Measurements from ENCODE around the gene PDE2A. TPM values are rescaled to one million over a fixed set of nuclear protein-coding genes. Genes with fewer than 3 reads are reported as not detected.

The PDE2A gene
- total and polyA plus RNA-seq, 2 donors (not counting 3 experiments of a cell fraction or from before 2014, with no cell fraction given), result 14.8 to 16.8 TPM

DNA sequence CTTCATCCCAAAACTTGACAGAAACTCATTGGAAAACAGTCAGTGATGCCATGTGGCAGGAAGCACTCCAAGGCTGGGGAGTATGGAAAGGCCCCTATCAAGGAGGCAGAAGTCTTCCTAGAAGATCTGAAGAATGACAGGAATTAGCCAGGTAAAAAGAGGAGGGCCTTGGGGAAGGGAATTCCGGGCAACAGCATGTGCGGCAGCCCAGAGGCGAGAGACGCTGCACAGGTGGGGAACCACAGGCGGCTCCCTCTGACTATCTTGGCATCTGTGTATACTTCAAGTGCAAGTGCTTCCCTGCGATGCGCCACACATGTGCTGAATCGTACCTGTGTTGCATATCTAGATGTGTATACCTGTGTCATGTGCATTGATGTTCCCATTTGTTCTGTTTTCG is 12.7 kb downstream of the PDE2A start:
- Histone ChIP-seq H3K36me3 (ENCODE audit: control insufficient read depth in 2 of 2, extremely low read depth in 1 of 2, insufficient read depth in 2 of 2, low read length in 2 of 2) (no peaks in the 10 kb centered on the region), H3K9ac (replicated peaks; ENCODE audit: extremely low read depth, insufficient read depth, low read length) (no peak overlapping the region), H3K9me1 (replicated peaks; ENCODE audit: control insufficient read depth, extremely low read depth, insufficient read depth, low read length) (no peaks in the 10 kb centered on the region), H3K4me2 (ENCODE audit: insufficient read depth, low read length) (no peak overlapping the region), H3K27me3 (ENCODE audit: control insufficient read depth in 2 of 2, insufficient read depth in 2 of 2, low read length in 2 of 2) (peaks cover 6 to 7% of the 10 kb centered on the region in 2 experiments), H3K9me3 (replicated peaks; ENCODE audit: control insufficient read depth, insufficient read depth, low read length) (no peaks in the 10 kb centered on the region), H3K4me1 (ENCODE audit: control insufficient read depth, extremely low read depth, insufficient read depth, low read length) (no peaks in the 10 kb centered on the region), H2AFZ (ENCODE audit: low read depth, low read length) (no peak overlapping the region), H3K27ac (ENCODE audit: insufficient read depth, low read depth, low read length) (no peak overlapping the region), H3K79me2 (ENCODE audit: control insufficient read depth, insufficient read depth, low read length) (no peaks in the 10 kb centered on the region), H3K4me3 (replicated peaks in 1 of 3; ENCODE audit: insufficient read depth in 1 of 3, low read depth in 1 of 3, low read length in 3 of 3) (no peak overlapping the region), H4K20me1 (replicated peaks; ENCODE audit: control insufficient read depth, extremely low read depth, insufficient read depth, low read length) (no peaks in the 10 kb centered on the region)
- FAIRE-seq, result no peak
- dilution Hi-C loops (cut with MboI; ENCODE audit: extremely low pct_ligation_motif_present, low sequenced_read_pairs), result no loop called here
- TF ChIP-seq EZH2 (IDR thresholded peaks at IDR 0.05; ENCODE audit: borderline replicate concordance, low read depth, low read length, severe bottlenecking), result no peak
- intact Hi-C loops (cut with micrococcal nuclease), result no loop called here
- no TSS peak for BruUV-seq (replicated peaks)
- CTCF ChIA-PET, result interaction anchor here (4.0 kb wide), 1 partner anchor 23 kb away, joined by 10 read pairs; no protein-coding TSS in a partner anchor
- DNase-seq (ENCODE audit: low read depth, low spot score), result no peak
- POLR2A ChIA-PET, result no interaction called here

DNA sequence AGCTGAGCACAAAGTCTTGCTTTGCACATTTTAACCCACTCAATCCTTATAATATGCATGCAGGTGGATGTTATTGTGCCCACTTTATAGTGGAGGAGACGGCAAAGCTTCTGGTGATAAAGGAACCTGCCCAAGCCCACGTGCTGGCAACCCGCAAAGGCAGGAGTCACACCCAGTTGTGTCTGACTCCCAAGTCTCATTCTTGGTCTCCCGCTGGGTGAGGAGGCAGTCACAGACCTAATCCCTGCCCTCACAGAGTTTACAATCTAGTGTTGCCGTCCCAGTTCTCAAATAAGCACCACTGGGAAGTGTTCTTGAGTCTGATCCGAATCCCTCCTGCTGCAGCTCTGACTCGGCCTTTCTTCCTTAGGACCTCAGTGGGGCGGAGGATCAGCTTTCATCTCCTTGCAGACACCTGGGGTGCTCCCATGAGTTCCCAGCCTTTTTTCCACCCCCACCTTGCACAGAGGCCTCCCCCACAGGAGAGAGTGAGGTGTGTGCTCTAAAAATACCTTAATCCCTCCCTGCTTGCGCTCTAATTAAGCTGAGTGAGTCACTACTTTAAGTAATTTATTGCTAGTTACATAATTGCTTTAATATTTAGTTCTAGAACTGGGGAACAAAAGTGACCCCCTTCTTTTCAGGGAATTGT is 15.1 kb downstream of the PDE2A start:
- intact Hi-C loops (cut with micrococcal nuclease), result no loop called here
- Histone ChIP-seq H3K4me1 (ENCODE audit: control insufficient read depth, extremely low read depth, insufficient read depth, low read length) (no peaks in the 10 kb centered on the region), H3K27me3 (ENCODE audit: control insufficient read depth in 2 of 2, insufficient read depth in 2 of 2, low read length in 2 of 2) (peaks cover 6 to 7% of the 10 kb centered on the region in 2 experiments), H3K9me1 (replicated peaks; ENCODE audit: control insufficient read depth, extremely low read depth, insufficient read depth, low read length) (no peaks in the 10 kb centered on the region), H3K36me3 (ENCODE audit: control insufficient read depth in 2 of 2, extremely low read depth in 1 of 2, insufficient read depth in 2 of 2, low read length in 2 of 2) (no peaks in the 10 kb centered on the region), H3K9ac (replicated peaks; ENCODE audit: extremely low read depth, insufficient read depth, low read length) (no peak overlapping the region), H3K79me2 (ENCODE audit: control insufficient read depth, insufficient read depth, low read length) (no peaks in the 10 kb centered on the region), H3K9me3 (replicated peaks; ENCODE audit: control insufficient read depth, insufficient read depth, low read length) (no peaks in the 10 kb centered on the region), H3K27ac (ENCODE audit: insufficient read depth, low read depth, low read length) (no peak overlapping the region), H4K20me1 (replicated peaks; ENCODE audit: control insufficient read depth, extremely low read depth, insufficient read depth, low read length) (no peaks in the 10 kb centered on the region), H3K4me2 (ENCODE audit: insufficient read depth, low read length) (no peak overlapping the region), H3K4me3 (replicated peaks in 1 of 3; ENCODE audit: insufficient read depth in 1 of 3, low read depth in 1 of 3, low read length in 3 of 3) (no peak overlapping the region), H2AFZ (ENCODE audit: low read depth, low read length) (no peak overlapping the region)
- DNase-seq (ENCODE audit: low read depth, low spot score), result no peak
- FAIRE-seq, result no peak
- CTCF ChIA-PET, result interaction anchor here (1.0 to 1.4 kb wide), 5 partner anchors 8 to 188 kb away, joined by 3 to 5 read pairs (median 3); no protein-coding TSS in a partner anchor
- POLR2A ChIA-PET, result no interaction called here
- TF ChIP-seq POLR2A (IDR thresholded peaks at IDR 0.05; ENCODE audit: low read depth, low read length) (no peak), FOS (IDR thresholded peaks at IDR 0.05; ENCODE audit: borderline replicate concordance, insufficient read depth, low read length) (no peak), POLR2AphosphoS5 (IDR thresholded peaks at IDR 0.05; ENCODE audit: insufficient read depth, low read depth, low read length) (no peak), GATA2 (IDR thresholded peaks at IDR 0.05; ENCODE audit: insufficient read depth, insufficient read length, low read depth, low read length) (no peak), MYC (IDR thresholded peaks at IDR 0.05; ENCODE audit: low read depth, low read length) (no peak), JUN (IDR thresholded peaks at IDR 0.05; ENCODE audit: borderline replicate concordance, insufficient read depth, insufficient read length, low read depth) (no peak), EZH2 (IDR thresholded peaks at IDR 0.05; ENCODE audit: borderline replicate concordance, low read depth, low read length, severe bottlenecking) (no peak)
- TF ChIP-seq, protein P1, sequence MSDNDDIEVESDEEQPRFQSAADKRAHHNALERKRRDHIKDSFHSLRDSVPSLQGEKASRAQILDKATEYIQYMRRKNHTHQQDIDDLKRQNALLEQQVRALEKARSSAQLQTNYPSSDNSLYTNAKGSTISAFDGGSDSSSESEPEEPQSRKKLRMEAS (IDR thresholded peaks at IDR 0.05; ENCODE audit: insufficient read depth, insufficient read length), result no peak
- TF ChIP-seq, protein P2, sequence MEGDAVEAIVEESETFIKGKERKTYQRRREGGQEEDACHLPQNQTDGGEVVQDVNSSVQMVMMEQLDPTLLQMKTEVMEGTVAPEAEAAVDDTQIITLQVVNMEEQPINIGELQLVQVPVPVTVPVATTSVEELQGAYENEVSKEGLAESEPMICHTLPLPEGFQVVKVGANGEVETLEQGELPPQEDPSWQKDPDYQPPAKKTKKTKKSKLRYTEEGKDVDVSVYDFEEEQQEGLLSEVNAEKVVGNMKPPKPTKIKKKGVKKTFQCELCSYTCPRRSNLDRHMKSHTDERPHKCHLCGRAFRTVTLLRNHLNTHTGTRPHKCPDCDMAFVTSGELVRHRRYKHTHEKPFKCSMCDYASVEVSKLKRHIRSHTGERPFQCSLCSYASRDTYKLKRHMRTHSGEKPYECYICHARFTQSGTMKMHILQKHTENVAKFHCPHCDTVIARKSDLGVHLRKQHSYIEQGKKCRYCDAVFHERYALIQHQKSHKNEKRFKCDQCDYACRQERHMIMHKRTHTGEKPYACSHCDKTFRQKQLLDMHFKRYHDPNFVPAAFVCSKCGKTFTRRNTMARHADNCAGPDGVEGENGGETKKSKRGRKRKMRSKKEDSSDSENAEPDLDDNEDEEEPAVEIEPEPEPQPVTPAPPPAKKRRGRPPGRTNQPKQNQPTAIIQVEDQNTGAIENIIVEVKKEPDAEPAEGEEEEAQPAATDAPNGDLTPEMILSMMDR (IDR thresholded peaks at IDR 0.05; ENCODE audit: extremely low read depth in 1 of 2, insufficient read depth in 1 of 2, low read depth in 1 of 2, low read length in 2 of 2), result no peak
- dilution Hi-C loops (cut with MboI; ENCODE audit: extremely low pct_ligation_motif_present, low sequenced_read_pairs), result no loop called here
- BruUV-seq (replicated peaks), result no TSS peak

All from endothelial cell of umbilical vein (primary cell).